Erythroblast (primary cell): Measurements from ENCODE around the gene RAB31.

Experiments
- GATA1 ChIP-seq: IDR thresholded peaks from 2 replicates; pipeline ENCODE4 v1.6.1; 2011; ENCODE audit warnings: low read depth, mild to moderate bottlenecking, control low read depth, low read length, moderate library complexity
- POLR2A ChIP-seq: IDR thresholded peaks from 2 replicates; pipeline ENCODE4 v1.6.1; 2011; ENCODE audit warnings: mild to moderate bottlenecking, low read length

DNA sequence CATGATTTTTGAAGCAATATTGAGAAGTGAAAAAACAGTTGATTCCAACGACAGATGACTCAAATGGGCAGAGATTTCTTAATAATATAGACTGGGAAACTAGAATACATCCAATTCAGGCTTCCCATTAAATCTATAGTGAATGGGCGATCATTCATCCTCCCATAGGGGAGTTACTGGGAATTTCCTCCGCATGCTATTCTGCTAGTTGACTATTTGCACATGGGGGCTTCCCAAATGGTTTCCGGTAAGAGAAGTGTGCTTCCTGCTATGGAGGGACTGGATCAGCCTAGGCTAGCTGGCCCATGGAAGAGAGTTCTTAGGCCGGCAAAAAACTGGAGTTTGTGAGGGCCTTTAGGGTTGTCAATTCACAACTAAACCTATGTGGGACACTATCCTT is 203.1 kb downstream of the RAB31 start:
- TF ChIP-seq POLR2A = no peak
- TF ChIP-seq GATA1 = no peak
